Articular chondrocyte of knee joint (primary cell): ENCODE data around the gene ANKRD18A. TPM values are rescaled to one million over a fixed set of nuclear protein-coding genes. Genes with fewer than 3 reads are reported as not detected.

Experiments
- small RNA-seq: library from RNA; depleted of rRNA; stranded (forward); fragments of <200 nt; gene quantifications from one replicate; pipeline ENCODE3, GENCODE V24; 2012
- total RNA-seq: library from RNA; depleted of rRNA; stranded (reverse); fragments of >200 nt; gene quantifications from 2 replicates; pipeline ENCODE4 v1.2.3, GENCODE V29; 2012

ANKRD18A gene
- total RNA-seq: not detected in 2 replicates

GRCh38 chr9:38620483-38621433 is at the start of gene ANKRD18A:
Gene ANKRD18A (minus strand): TSS chr9:38620596. CDS start chr9:38620285, 311 bp downstream.

Small RNA genes within 50 kb of the gene (small RNA-seq; reads per million reads assigned to genes)
- gene AL390726.1 (not detected), gene AL390726.2 (not detected), gene AL390726.3 (not detected), gene AL390726.4 (not detected), gene AL390726.5 (not detected)

Other genes starting within 250 kb of the ANKRD18A start
- gene ALDH1B1, start 227.9 kb downstream of the ANKRD18A start, total RNA-seq: 15.8 and 17.0 TPM in 2 replicates
- 0.22 TPM in 1 of 2 replicates, not detected in the other for gene IGFBPL1, start 196.1 kb downstream of the ANKRD18A start, total RNA-seq
- gene FAM240B, start 99.5 kb upstream of the ANKRD18A start, total RNA-seq: not detected in 2 replicates